Measurements from ENCODE around the gene PRDM16.

Gene PRDM16

DNA sequence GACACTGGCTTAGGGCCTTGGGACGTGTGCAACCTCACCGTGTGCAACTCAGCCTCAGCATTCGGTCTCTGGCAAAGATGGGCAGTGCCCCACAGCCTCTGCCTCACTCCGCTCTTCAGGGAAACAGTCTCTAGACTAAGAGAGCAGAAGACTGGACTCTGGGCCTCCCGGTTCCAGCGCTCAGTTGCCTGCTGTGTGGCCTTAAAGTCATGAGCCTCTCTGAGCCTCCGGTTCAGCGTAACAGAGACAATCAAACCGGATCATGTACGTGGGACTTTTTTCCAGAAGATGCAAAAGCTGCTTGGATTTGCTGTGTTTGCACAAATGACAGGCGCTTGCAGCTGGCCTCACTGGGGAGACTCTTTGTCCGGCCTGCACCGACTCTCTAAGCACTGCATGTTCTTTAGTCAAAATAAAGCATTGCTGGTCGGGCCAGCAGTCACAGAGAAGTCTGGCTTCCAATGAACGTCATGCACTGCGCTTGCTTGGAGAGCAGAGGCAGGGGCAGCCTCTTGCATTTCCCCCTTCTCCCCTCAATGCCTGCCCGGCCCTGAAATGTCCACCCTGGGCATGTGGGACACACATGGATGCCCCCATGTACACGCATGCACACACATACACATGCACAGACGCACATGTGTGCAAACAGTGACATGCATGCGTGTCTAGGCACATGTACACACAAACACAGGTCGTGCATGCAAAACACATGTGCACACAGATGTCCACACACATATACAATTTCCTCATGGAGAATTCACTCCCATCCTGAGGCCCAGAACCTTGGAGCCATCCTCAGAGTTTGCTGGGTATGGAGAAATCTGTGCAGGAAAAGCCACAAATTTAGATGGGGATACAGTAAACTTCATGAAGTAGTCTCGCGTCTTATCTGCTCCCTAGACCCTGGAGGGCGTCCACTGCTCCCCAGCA is 152.4 kb downstream of the PRDM16 start:
- DNase-seq (ENCODE audit: insufficient read length, low spot score) (no peak), FAIRE-seq (no peak)
- TF ChIP-seq, protein P1, sequence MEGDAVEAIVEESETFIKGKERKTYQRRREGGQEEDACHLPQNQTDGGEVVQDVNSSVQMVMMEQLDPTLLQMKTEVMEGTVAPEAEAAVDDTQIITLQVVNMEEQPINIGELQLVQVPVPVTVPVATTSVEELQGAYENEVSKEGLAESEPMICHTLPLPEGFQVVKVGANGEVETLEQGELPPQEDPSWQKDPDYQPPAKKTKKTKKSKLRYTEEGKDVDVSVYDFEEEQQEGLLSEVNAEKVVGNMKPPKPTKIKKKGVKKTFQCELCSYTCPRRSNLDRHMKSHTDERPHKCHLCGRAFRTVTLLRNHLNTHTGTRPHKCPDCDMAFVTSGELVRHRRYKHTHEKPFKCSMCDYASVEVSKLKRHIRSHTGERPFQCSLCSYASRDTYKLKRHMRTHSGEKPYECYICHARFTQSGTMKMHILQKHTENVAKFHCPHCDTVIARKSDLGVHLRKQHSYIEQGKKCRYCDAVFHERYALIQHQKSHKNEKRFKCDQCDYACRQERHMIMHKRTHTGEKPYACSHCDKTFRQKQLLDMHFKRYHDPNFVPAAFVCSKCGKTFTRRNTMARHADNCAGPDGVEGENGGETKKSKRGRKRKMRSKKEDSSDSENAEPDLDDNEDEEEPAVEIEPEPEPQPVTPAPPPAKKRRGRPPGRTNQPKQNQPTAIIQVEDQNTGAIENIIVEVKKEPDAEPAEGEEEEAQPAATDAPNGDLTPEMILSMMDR (IDR thresholded peaks at IDR 0.05; ENCODE audit: insufficient read depth, missing control alignments), result no peak

DNA sequence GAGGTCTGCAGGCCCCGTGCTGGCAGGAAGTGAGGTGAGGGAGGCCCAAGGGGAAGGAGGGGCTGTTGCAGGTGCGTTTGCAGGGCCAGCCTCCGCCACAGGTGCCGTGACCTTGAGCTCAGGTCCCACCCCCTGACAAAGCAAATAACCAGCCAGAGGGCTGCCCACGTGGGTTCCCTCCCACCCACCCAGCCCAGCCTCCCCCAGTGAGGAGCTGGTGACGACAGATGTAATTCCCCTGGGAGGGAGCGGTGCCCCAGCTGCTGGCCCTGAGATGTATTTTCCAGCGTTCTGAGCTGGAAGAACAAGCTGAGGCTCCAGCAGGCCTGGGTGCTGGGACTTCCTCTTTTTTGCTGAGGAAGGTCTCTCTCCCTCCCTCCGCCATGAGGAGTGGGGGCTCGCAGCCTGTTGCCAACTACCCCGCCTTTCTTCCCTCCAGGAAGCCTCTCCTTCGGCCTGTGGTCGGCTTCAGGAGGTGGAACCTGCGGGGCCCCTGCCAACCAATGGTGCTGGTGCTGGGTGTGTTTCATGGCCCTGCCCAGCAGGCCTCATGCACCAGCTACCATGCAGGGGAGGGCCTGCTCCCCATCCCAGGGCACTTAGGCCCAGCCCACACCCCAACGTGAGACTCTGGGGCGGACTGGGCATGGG is 153.2 kb downstream of the PRDM16 start:
- FAIRE-seq (no peak), DNase-seq (ENCODE audit: insufficient read length, low spot score) (no peak)
- TF ChIP-seq, protein P1 (IDR thresholded peaks at IDR 0.05; ENCODE audit: insufficient read depth, missing control alignments), result no peak

DNA sequence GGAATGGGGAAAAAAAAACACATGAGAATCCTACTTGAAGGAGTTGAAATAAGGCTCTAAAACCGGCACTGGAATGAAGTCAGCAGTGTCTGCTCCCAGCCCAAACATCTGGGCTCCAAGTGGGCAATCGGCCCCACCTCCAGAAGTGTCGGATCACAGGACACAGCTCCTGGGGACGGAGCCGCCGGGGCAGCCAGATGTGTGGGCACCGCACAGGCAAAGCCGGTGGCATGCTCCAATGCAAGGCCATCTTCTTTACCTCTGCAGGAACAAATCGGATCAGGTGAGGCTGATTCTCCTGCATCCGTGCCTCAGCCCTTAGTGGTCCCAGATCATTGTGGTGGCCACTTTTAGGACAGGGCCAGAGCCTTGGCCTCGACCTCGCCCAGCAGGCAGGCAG is 156.7 kb downstream of the PRDM16 start:
- TF ChIP-seq, protein P1 (IDR thresholded peaks at IDR 0.05; ENCODE audit: insufficient read depth, missing control alignments), result no peak
- no peak for DNase-seq (ENCODE audit: insufficient read length, low spot score)
- no peak for FAIRE-seq

DNA sequence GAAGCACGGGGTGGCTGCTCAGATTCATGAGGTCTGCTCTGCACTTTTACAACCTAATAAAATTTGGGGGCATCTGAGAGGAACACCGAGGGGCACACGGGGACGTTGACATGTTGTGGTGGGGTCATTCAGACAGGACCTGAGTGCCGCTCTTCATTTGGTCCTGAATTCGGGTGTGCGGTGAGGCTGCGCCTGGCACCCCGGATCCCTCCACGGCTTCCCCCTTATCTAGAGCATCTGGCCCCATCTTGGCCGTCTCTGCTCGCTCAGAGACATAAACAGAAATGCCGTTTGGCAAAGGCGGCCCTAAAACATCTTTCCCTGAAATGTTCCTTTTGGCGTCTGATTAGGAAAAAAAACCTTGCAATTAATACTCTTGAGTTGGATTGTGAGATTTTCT is 157.2 kb downstream of the PRDM16 start:
- FAIRE-seq, result no peak
- TF ChIP-seq, protein P1 (IDR thresholded peaks at IDR 0.05; ENCODE audit: insufficient read depth, missing control alignments), result no peak
- no peak for DNase-seq (ENCODE audit: insufficient read length, low spot score)

DNA sequence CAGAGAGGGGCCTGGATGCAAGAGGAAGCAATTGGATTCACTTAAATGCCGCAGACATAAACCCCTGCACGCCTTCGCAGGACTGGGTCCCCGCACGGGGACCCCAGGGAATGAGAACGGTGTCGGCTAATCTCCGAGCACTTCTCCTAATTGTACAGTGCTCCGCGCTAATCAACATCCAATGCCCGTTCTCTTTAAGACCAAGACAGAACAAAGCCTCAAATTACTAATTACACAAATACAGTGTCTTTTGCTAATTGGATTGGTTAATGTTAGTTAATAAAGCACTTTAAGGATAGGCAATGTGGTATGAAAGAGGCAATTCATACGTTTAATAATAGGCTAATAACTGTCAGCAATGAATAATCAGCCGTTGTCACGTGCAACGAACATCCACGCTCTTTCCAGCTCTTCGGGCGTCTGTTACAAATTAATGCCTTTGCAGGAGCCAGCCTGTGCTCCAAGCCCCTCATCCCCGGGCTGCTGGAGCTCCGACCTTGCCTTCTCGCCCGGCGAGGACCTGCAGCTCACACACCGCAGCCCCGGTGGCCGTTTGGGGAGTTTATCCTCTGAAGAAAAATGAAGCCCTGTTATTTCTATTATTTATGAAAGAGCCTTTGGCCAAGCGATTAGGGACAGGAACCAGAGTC is 157.8 kb downstream of the PRDM16 start:
- TF ChIP-seq, protein P1 (IDR thresholded peaks at IDR 0.05; ENCODE audit: insufficient read depth, missing control alignments), result no peak
- FAIRE-seq, result no peak
- no peak for DNase-seq (ENCODE audit: insufficient read length, low spot score)

DNA sequence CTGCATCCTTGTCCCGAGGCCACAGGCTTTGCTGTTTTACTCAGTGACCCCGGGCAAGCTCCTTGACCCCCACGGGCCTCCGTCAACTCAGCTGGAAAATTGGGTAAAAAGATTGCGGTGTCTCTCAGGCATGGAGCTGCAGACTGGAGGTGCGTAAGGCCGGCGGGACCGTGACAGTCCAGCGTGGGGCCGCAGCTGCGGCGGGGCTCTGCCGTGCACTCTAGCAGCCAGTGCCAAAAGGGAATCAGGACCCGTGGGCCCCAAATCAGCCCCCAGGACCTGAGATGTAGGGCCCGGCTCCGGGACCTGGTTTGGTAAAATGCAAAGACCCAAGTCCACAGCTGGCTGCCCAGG is 158.3 kb downstream of the PRDM16 start:
- DNase-seq (ENCODE audit: insufficient read length, low spot score) (no peak), FAIRE-seq (no peak)

More for the DNA sequence above, 158.3 kb downstream of the PRDM16 start:
- TF ChIP-seq, protein P1 (IDR thresholded peaks at IDR 0.05; ENCODE audit: insufficient read depth, missing control alignments), result no peak
